ENCODE measurements around the gene EDN1. TPM values are rescaled to one million over a fixed set of nuclear protein-coding genes. Genes with fewer than 3 reads are reported as not detected.

Gene EDN1
- total and polyA plus RNA-seq, 9 of the 15 experiments (the other 6 are each of a cell fraction or from before 2014, with no cell fraction given), result 0.03 to 0.06 TPM; not detected in 7

DNA sequence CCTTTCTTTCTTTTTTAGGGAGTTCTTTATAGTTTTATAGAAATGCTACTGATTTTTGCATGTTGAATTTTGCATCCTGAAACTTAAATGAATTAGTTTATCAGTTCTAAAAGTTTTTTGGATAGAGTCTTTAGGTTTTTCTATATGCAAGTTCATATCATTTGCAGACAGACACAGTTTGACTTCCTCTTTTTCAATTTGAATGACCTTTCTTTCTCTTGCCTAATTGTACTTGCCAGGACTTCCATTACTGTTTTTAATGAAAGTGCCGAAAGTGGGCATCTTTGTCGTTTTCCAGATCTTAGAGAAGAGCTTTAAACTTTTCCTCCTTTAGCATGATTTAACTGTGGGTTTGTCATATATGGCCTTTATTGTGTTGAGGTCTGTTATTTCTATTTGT is 21.1 kb upstream of the EDN1 start:
- H3K27me3 ChIP-seq (ENCODE audit: control insufficient read depth in 2 of 2, insufficient read depth in 2 of 2, low read length in 2 of 2), result no peaks in the 10 kb centered on the region
- H3K9me3 ChIP-seq (replicated peaks; ENCODE audit: control insufficient read depth, insufficient read depth, low read depth, low read length), result no peaks in the 10 kb centered on the region
- intact Hi-C loops (cut with micrococcal nuclease) (no loop called here), in situ Hi-C loops (cut with MboI) (no loop called here)
- no TSS peak for BruUV-seq (replicated peaks)
- no peaks in the 10 kb centered on the region for H3K36me3 ChIP-seq (ENCODE audit: control insufficient read depth, insufficient read depth, low read length)
- H4K20me1 ChIP-seq (replicated peaks; ENCODE audit: control insufficient read depth, insufficient read depth, low read length), result no peaks in the 10 kb centered on the region
- H3K4me2 ChIP-seq (ENCODE audit: insufficient read depth, low read length), result no peak overlapping the region
- ATAC-seq (no peak), DNase-seq (ENCODE audit: extremely low read depth in 1 of 4, low spot score in 3 of 4) (no peak), FAIRE-seq (no peak)
- WGBS (ENCODE audit: insufficient coverage, low coverage, missing lambda C conversion rate), result 5% methylated on average over 2 of the region's 2 CpGs
- H3K79me2 ChIP-seq (ENCODE audit: control insufficient read depth, insufficient read depth, low read length), result no peaks in the 10 kb centered on the region
- ChIA-PET POLR2A (no interaction called here), CTCF (ENCODE audit: low intra/inter-chr PET ratio) (no interaction called here)
- H3K9ac ChIP-seq (ENCODE audit: insufficient read depth in 1 of 2, low read depth in 2 of 2, low read length in 2 of 2), result no peak overlapping the region
- no peaks in the 10 kb centered on the region for H3K9me1 ChIP-seq (ENCODE audit: control insufficient read depth, insufficient read depth, low read length)
- no peak overlapping the region for H2AFZ ChIP-seq (ENCODE audit: low read depth, low read length)
- no peak overlapping the region for H3K4me3 ChIP-seq
- no peak overlapping the region for H3K27ac ChIP-seq (ENCODE audit: extremely low read depth, low read depth, low read length)
- no peak for TF ChIP-seq SRSF7 (optimal IDR thresholded peaks at IDR 0.05; ENCODE audit: low read depth, low read length)
- peak; percentile 93 for TF ChIP-seq SPI1 (IDR thresholded peaks at IDR 0.05; ENCODE audit: borderline replicate concordance, low read depth, low read length)
- peak; percentile 39; the same call in 1 of the 2 replicates for TF ChIP-seq ARID1B (IDR thresholded peaks at IDR 0.05)
- H3K4me1 ChIP-seq (replicated peaks in 1 of 2; ENCODE audit: control insufficient read depth in 2 of 2, insufficient read depth in 2 of 2, low read length in 2 of 2), result no peaks in the 10 kb centered on the region

DNA sequence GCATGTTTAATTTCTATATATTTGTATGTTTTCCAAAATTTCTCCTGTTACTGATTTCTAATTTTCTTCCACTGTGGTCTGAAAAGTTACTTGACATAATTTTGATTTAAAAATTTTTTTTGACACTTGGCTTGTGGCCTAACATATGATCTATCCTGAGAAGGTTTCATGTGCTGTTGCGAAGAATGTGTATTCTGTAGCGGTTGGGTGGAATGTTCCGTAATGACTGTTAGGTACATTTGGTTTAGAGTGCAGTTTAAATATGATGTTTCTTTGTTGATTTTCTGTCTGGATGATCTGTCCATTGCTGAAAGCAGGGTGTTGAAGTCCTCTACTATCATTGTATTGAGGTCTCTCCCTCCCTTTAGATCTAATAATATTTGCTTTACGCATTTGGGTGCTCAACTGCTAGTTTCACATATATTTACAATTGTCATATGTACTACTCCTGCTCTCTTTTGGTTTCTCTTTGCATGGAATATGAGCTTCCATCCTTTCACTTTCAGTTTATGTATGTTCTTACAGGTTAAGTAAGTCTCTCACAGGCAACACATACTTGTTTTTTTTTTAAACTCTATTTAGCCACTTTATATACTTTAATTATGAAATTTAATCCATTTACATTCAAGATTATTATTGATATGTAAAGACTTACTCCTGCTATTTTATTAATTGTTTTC is 19.5 kb upstream of the EDN1 start:
- intact Hi-C loops (cut with micrococcal nuclease) (no loop called here), in situ Hi-C loops (cut with MboI) (no loop called here)
- BruUV-seq (replicated peaks), result no TSS peak
- no peak overlapping the region for H3K4me3 ChIP-seq
- no peaks in the 10 kb centered on the region for H3K9me3 ChIP-seq (replicated peaks; ENCODE audit: control insufficient read depth, insufficient read depth, low read depth, low read length)
- H3K9ac ChIP-seq (ENCODE audit: insufficient read depth in 1 of 2, low read depth in 2 of 2, low read length in 2 of 2), result no peak overlapping the region
- no peaks in the 10 kb centered on the region for H3K4me1 ChIP-seq (replicated peaks in 1 of 2; ENCODE audit: control insufficient read depth in 2 of 2, insufficient read depth in 2 of 2, low read length in 2 of 2)
- H3K79me2 ChIP-seq (ENCODE audit: control insufficient read depth, insufficient read depth, low read length), result no peaks in the 10 kb centered on the region
- no peak for ATAC-seq
- CTCF ChIA-PET (ENCODE audit: low intra/inter-chr PET ratio), result no interaction called here
- WGBS (ENCODE audit: insufficient coverage, low coverage, missing lambda C conversion rate), result 18% methylated on average over 4 of the region's 4 CpGs
- POLR2A ChIA-PET, result no interaction called here
- DNase-seq (ENCODE audit: extremely low read depth in 1 of 4, low spot score in 3 of 4), result no peak
- H3K27me3 ChIP-seq (ENCODE audit: control insufficient read depth in 2 of 2, insufficient read depth in 2 of 2, low read length in 2 of 2), result no peaks in the 10 kb centered on the region
- H3K4me2 ChIP-seq (ENCODE audit: insufficient read depth, low read length), result no peak overlapping the region
- no peak overlapping the region for H2AFZ ChIP-seq (ENCODE audit: low read depth, low read length)
- no peak for FAIRE-seq
- no peaks in the 10 kb centered on the region for H3K36me3 ChIP-seq (ENCODE audit: control insufficient read depth, insufficient read depth, low read length)
- no peaks in the 10 kb centered on the region for H3K9me1 ChIP-seq (ENCODE audit: control insufficient read depth, insufficient read depth, low read length)
- no peaks in the 10 kb centered on the region for H4K20me1 ChIP-seq (replicated peaks; ENCODE audit: control insufficient read depth, insufficient read depth, low read length)
- no peak overlapping the region for H3K27ac ChIP-seq (ENCODE audit: extremely low read depth, low read depth, low read length)
- no peak for TF ChIP-seq NRF1 (conservative IDR thresholded peaks at IDR 0.05 in 1 of 2, IDR thresholded peaks at IDR 0.05 in 1 of 2)
- TF ChIP-seq MAZ (CRISPR knock-in tag; conservative IDR thresholded peaks at IDR 0.05 in 1 of 2, IDR thresholded peaks at IDR 0.05 in 1 of 2), result no peak
- TF ChIP-seq ZC3H4 (CRISPR knock-in tag; IDR thresholded peaks at IDR 0.05; ENCODE audit: borderline replicate concordance), result no peak
- TF ChIP-seq E2F3 (CRISPR knock-in tag; IDR thresholded peaks at IDR 0.05), result no peak
- TF ChIP-seq, protein P1, sequence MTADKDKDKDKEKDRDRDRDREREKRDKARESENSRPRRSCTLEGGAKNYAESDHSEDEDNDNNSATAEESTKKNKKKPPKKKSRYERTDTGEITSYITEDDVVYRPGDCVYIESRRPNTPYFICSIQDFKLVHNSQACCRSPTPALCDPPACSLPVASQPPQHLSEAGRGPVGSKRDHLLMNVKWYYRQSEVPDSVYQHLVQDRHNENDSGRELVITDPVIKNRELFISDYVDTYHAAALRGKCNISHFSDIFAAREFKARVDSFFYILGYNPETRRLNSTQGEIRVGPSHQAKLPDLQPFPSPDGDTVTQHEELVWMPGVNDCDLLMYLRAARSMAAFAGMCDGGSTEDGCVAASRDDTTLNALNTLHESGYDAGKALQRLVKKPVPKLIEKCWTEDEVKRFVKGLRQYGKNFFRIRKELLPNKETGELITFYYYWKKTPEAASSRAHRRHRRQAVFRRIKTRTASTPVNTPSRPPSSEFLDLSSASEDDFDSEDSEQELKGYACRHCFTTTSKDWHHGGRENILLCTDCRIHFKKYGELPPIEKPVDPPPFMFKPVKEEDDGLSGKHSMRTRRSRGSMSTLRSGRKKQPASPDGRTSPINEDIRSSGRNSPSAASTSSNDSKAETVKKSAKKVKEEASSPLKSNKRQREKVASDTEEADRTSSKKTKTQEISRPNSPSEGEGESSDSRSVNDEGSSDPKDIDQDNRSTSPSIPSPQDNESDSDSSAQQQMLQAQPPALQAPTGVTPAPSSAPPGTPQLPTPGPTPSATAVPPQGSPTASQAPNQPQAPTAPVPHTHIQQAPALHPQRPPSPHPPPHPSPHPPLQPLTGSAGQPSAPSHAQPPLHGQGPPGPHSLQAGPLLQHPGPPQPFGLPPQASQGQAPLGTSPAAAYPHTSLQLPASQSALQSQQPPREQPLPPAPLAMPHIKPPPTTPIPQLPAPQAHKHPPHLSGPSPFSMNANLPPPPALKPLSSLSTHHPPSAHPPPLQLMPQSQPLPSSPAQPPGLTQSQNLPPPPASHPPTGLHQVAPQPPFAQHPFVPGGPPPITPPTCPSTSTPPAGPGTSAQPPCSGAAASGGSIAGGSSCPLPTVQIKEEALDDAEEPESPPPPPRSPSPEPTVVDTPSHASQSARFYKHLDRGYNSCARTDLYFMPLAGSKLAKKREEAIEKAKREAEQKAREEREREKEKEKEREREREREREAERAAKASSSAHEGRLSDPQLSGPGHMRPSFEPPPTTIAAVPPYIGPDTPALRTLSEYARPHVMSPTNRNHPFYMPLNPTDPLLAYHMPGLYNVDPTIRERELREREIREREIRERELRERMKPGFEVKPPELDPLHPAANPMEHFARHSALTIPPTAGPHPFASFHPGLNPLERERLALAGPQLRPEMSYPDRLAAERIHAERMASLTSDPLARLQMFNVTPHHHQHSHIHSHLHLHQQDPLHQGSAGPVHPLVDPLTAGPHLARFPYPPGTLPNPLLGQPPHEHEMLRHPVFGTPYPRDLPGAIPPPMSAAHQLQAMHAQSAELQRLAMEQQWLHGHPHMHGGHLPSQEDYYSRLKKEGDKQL (CRISPR knock-in tag; IDR thresholded peaks at IDR 0.05; ENCODE audit: borderline replicate concordance), result no peak
- TF ChIP-seq HMG20A (CRISPR knock-in tag; conservative IDR thresholded peaks at IDR 0.05), result no peak
